HuH-7 (cell line): ENCODE results near the gene MRPL20.
"Not testable (repeated sequence)": the region's sequence is repeated elsewhere in the genome, so short reads cannot be mapped to it uniquely, and the experiment has no call there.

Experiments
- DNase-seq: peaks from one replicate; pipeline ENCODE4 v3.0.0; 2011; ENCODE audit warnings: low spot score

Gene MRPL20

GRCh38 chr1:1406821-1407635, at the start of gene MRPL20:
Gene MRPL20 (minus strand): TSS chr1:1407293. CDS start chr1:1407217, 76 bp downstream.
- DNase-seq: peak; percentile 98

DNA sequence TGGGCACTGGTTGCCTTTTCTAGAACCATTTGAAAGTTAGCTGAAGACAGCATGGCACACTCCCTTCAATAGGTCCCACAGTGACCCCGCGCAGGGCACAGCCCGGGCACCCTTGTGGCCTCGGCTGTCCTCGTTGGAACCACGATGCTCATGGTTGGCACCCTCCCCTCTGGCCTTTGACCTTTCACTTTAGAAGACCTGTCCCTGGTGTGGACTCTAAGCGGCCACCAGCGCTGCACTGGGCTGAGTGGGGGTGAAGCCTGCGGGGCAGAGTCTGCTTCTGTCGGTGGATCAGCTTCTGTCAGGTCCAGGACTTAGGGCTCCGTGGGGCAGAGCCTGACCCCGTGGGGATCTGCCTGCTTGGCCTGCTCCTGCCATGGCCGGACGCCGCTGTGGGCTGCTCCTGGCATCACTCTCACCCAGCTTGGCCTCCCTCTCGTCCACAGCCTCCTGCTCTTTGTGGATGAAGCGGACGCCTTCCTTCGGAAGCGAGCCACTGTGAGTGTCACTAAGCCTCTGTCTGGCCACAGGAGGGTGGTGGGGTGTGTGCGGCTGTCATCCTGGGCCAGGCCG, 49.7 kb upstream of the MRPL20 start:
- DNase-seq: not testable (repeated sequence)

DNA sequence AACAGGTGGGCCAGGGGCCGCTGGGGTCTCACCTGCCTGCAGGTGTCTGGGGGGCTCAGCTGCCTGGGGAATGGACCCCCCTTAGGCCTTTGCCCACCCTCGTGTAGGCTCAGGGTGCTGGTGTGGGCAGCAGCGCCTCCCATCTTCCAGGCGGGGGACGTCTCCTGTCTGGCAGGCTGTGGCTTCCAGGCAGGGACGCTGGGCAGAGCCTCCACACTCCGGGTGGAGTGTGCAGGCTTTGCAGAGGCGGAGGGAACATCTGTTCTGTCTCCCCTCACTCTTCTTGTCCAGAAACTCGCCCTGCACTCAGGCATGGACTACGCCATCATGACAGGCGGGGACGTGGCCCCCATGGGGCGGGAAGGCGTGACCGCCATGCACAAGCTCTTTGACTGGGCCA, 48.8 kb upstream of the MRPL20 start:
- DNase-seq: not testable (repeated sequence)

- DNase-seq: no peak
Measured at GRCh38 chr1:1455366-1455884, 48.3 kb upstream of the MRPL20 start.

DNA sequence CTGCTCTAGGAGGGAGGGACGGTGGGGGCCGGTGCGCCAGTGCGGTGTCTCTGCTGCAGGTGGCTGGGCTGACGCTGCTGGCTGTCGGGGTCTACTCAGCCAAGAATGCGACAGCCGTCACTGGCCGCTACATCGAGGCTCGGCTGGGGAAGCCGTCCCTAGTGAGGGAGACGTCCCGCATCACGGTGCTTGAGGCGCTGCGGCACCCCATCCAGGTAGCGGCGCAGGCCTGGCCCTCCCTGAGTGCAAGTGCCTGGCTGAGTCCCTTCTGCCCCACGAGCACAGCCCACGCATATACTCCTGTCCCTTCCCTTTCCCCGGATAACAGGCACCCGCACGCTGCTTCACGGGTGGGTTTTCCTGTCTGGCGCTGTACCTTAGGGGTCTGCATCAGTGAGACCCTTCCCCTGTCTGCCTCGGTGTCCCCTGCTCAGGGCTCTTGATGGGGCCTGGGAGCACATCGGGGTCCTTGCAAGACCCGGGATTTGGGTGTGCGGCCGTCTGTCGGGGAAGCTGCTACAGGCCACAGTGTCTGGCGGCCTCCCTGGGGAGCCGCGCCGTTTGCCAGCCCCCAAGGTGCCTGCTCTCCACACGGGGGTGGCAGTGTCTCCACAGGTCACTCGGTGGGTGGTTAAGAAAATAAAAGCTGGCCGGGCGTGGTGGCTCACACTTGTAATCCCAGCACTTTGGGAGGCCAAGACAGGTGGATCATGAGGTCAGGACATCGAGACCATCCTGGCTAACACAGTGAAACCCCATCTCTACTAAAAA, 47.4 kb upstream of the MRPL20 start:
- not testable (repeated sequence) for DNase-seq

- DNase-seq: no peak
Measured at GRCh38 chr1:1452882-1453281, 45.8 kb upstream of the MRPL20 start.

DNA sequence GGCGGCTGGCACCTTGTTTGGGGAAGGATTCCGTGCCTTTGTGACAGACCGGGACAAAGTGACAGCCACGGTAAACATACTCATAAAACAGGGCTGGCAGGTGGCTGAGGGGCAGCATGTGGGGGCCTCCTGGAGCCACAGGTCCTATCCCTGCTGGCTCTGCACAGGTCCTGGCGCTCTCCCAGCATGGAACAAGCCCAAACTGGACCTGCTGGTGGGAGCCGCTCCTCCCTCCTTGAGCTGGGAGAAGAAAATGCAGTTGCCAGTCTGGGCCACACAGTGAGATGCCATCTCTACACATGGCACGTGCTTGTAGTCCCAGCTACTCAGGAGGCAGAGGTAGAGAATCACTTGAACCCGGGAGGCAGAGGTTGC, 45.3 kb upstream of the MRPL20 start:
- not testable (repeated sequence) for DNase-seq

DNA sequence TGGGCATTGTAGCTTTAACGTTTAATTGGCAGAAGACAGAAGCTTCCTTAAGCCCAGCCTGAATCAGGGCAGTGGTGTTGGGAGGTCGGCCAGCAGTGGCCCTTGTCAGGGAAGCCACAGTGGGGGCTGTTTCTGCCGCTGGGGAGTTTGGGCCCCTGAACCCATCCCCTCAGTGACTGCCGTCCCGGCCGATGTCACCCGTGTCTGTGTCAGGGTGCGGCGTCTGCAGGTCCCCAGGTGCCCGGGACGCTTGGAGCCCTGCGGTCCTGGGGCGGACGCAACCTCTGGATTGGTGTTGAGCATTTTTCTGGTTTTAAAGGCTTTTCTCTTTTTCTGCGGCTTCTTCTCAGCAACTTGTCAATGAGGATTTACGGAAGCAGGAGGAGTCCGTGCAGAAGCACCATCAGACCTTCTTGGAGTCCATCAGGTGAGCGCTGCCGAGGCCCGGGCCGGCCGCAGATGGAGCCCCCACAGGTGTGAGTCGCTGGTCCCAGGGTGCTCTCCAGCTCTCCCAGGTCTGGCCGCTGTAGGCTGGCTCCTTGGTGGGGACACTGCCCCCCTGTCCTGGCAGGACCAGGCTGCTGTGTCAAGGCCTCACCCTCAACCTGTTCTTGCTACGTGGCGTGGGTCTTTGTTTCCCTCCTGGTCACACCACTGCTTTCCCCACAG, 44.7 kb upstream of the MRPL20 start:
- DNase-seq: no peak

DNA sequence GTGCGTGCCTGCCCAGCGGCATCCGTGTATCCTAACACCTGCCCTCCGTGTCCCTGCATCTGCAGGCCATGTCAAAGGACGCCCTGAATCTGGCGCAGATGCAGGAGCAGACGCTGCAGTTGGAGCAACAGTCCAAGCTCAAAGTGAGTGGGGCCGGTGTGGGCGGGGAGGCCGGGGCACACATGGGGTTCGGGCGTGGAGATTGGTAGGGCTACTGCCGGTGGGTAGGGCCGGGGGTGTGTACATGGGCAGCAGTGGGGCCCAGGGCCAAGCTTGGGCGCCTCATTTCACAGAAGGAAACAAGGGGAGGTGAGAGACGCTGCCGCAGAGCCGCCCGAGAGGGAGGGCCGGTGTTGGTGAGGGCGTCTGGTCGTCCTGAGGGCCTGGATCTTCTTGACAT, 43.5 kb upstream of the MRPL20 start:
- DNase-seq: not testable (repeated sequence)

- no peak for DNase-seq
Measured at GRCh38 chr1:1449099-1449739, 42.1 kb upstream of the MRPL20 start, which contains the start of gene ATAD3C. Gene ATAD3C (plus strand): TSS chr1:1449689. CDS start chr1:1450684, 995 bp downstream.

- DNase-seq: not testable (repeated sequence)
Measured at GRCh38 chr1:1446631-1447030, 39.5 kb upstream of the MRPL20 start.

DNA sequence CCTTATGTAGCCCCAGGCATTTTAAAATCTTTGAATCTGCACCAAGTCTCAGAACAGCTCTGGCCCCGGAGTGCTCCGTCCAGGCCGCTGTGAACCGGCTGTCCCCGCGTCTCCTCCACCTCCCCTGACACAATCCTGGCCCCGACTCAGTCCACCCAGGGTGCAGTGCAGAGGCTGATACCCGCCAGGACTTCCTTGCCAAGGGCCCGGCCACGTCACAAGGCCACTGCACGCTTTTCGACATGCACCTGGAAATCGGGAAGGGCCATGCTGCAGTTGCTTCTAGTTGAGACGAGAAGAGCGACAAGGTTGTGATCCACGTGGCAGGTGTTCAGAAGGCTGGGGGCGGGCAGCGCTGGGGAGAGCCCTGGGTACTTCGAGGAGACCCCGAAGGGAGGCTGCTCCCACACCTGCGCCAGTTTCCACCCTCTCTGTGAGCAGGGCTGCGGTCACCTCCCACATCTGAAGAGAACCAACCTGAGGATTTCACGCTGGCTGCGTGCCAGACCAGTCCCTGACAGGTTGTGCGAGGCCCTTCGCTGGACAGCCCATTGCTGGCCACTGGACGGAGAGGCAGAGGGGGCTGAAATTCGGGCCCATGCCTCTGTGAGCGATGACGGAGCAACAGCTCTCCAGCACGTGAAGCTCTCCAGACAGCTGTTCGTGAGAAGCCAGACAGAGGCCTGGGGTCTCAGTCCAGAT, 35.1 kb upstream of the MRPL20 start:
- no peak for DNase-seq

- DNase-seq: peak; percentile 91
Measured at GRCh38 chr1:1441002-1441888, 34.2 kb upstream of the MRPL20 start.

DNA sequence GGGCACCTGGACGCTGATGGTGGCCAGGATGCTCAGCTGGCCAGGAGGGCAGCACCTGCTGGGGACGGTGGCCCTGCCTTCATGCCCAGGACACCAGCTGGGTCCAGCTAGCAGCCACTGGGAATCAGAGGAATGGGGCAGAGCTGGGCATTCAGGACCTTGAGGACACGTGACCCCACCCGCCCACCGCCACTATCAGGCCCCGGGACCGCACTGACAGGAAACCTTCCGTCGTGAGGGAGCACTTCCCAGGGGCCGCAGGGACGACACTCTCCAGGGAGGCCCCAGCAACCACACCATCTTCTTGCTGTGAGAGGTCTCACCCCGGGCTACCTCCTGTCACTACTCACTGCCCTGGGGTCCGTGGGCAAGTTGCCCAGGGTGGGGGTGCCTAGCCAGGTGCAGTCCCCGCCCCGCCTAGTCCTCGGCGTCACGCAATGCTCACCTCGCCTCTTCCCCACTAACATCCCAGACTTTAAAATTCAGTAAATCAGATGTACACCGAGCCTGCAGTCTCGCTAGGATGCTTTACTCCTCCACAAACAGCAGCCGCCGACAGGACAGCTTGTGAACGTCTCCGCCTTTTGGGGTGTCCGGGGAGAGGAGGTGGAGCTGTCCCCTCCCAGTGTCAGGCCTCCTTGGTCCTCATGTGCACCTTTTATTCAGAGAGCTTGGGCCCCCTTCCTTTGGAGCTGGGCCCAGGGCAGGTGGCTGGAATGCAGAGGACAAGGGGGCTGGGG, 33.3 kb upstream of the MRPL20 start:
- DNase-seq: no peak

DNA sequence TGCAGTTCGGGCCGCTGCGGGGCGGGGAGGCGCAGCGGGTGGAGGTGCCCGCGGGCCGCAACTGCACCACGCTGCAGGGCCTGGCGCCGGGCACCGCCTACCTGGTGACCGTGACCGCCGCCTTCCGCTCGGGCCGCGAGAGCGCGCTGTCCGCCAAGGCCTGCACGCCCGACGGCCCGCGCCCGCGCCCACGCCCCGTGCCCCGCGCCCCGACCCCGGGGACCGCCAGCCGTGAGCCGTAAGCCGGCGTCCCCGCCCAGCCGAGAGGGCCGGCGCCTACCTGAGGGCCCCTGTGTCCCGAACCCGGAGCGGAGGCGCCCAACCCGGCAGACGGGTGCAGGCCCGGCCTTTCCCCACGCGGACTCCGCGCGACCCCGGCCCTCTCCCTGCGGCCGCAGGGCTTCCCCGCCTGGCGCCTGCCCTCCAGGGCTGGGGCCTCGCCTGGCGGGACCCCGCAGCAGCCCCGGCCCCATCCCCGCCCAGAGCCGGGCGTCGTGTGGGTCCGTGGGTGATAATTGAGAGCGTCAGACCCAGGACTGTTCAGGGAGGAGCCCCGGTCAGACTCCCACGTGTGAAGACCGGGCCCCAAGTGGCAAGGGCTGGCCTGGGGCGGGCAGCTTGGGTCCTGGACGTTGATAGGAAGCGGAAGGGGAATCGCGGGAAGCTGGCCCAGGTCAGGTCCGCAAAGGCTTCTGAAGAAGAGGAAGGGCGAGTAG, 32.6 kb upstream of the MRPL20 start:
- no peak for DNase-seq

DNA sequence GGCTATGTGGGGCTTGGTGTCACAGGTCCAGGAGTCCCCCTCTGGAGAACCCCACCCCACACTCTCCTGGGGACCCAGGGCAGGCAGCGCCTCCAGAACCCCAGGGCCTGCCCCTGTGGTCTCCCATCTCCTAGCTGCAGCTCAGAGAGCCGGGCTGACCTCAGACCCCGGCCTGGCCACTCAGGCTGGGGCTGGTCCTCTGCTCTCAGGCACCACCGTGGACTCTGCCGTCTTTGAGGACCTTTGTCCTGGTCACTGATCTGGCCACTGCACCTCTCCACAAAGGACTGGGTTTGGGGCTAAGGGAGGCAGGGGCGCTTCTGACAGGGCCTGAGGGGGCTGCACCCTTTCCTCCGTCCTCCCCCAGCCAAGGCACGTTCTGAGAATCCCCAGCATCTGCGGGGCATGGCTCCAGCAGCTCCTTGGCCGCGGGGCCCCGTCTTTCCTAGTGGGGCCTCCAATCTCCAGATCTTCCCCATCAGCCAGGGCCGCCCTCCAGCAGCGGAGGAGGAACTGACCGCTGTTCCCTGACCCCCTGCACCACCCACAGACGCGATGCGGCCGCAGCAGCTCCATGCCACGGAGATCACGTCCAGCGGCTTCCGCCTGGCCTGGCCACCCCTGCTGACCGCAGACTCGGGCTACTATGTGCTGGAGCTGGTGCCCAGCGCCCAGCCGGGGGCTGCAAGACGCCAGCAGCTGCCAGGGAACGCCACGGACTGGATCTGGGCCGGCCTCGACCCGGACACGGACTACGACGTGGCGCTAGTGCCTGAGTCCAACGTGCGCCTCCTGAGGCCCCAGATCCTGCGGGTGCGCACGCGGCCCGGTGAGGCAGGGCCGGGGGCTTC, 31.7 kb upstream of the MRPL20 start:
- no peak for DNase-seq

GRCh38 chr1:1437904-1438376, 30.8 kb upstream of the MRPL20 start:
- peak; percentile 97 for DNase-seq
